Neural cell (in vitro differentiated cells): Measurements from ENCODE around the gene CXCR5. TPM values are rescaled to one million over a fixed set of nuclear protein-coding genes. Genes with fewer than 3 reads are reported as not detected.
A peak's percentile ranks its signal among the peaks of the same experiment; 100 is the strongest.

Source experiments
- H2AFZ ChIP-seq: fragments of 200-600, 300-800 bp; sonication (generic), shearing (Covaris generic); 2 replicates; pipeline ENCODE4 v1.6.0; 2014; ENCODE audit warnings: low read depth, mild to moderate bottlenecking, antibody characterized with exemption, low read length, moderate library complexity
- H3F3A ChIP-seq: fragments of 200-600 bp; shearing (Covaris generic); 2 replicates; pipeline ENCODE4 v1.6.1; 2016; ENCODE audit warnings: mild to moderate bottlenecking, moderate library complexity, mixed read lengths, antibody characterized with exemption, low read length; ENCODE audit not compliant: insufficient read depth, poor library complexity, severe bottlenecking
- H3K27ac ChIP-seq: fragments of 200-600, 300-800 bp; sonication (generic), shearing (Covaris generic); 2 replicates; pipeline ENCODE4 v1.5.1; 2014; ENCODE audit warnings: mild to moderate bottlenecking, low read length, moderate library complexity
- H3K27me3 ChIP-seq: fragments of 300-800, 200-600 bp; sonication (generic), shearing (Covaris generic); 2 replicates; pipeline ENCODE4 v1.6.0; 2014; ENCODE audit warnings: mild to moderate bottlenecking, low read depth, low read length, moderate library complexity; ENCODE audit not compliant: insufficient read depth
- H3K36me3 ChIP-seq: fragments of 300-800, 200-600 bp; sonication (generic), shearing (Covaris generic); 2 replicates; pipeline ENCODE4 v1.5.1; 2014; ENCODE audit warnings: mild to moderate bottlenecking, antibody characterized with exemption, low read length, moderate library complexity; ENCODE audit not compliant: insufficient read depth
- H3K4me2 ChIP-seq: fragments of 300-800, 200-600 bp; sonication (generic), shearing (Covaris generic); 2 replicates; pipeline ENCODE4 v1.6.0; 2014; ENCODE audit warnings: mild to moderate bottlenecking, low read length
- H3K4me3 ChIP-seq: fragments of 300-800, 200-600 bp; sonication (generic), shearing (Covaris generic); 2 replicates; pipeline ENCODE4 v1.5.1; 2014; ENCODE audit warnings: mild to moderate bottlenecking, low read length, moderate library complexity
- H3K79me2 ChIP-seq: fragments of 200-600 bp; shearing (Covaris generic); replicated peaks from 2 replicates; pipeline ENCODE4 v1.6.0; 2014; ENCODE audit warnings: mild to moderate bottlenecking, low read length, moderate library complexity; ENCODE audit not compliant: insufficient read depth
- H3K9ac ChIP-seq: fragments of 300-800, 200-600 bp; sonication (generic), shearing (Covaris generic); 2 replicates; pipeline ENCODE4 v1.6.1; 2016; ENCODE audit warnings: mild to moderate bottlenecking, low read length, mixed read lengths
- H3K9me2 ChIP-seq: fragments of 200-600 bp; shearing (Covaris generic); 2 replicates; pipeline ENCODE4 v1.6.1; 2016; ENCODE audit warnings: mild to moderate bottlenecking, low read length, mixed read lengths; ENCODE audit not compliant: insufficient read depth
- H3K9me3 ChIP-seq: fragments of 200-600, 300-800 bp; sonication (generic), shearing (Covaris generic); 2 replicates; pipeline ENCODE4 v1.6.1; 2016; ENCODE audit warnings: mild to moderate bottlenecking, mixed run types, low read length, moderate library complexity, mixed read lengths
- H4K20me1 ChIP-seq: fragments of 200-600 bp; shearing (Covaris generic); 2 replicates; pipeline ENCODE4 v1.6.1; 2016; ENCODE audit warnings: mild to moderate bottlenecking, mixed run types; ENCODE audit not compliant: insufficient read depth
- EP300 ChIP-seq: fragments of 450-650 bp; conservative IDR thresholded peaks from 2 replicates; pipeline ENCODE4 v1.6.1; 2014; ENCODE audit warnings: antibody characterized with exemption, mild to moderate bottlenecking, moderate library complexity; ENCODE audit not compliant: poor library complexity, severe bottlenecking
- EZH2 ChIP-seq: fragments of 200-600, 300-800 bp; shearing (Covaris generic), sonication (generic); IDR thresholded peaks from 2 replicates; pipeline ENCODE4 v1.6.1; 2014; ENCODE audit warnings: antibody characterized with exemption, low read length, borderline replicate concordance, mild to moderate bottlenecking; ENCODE audit not compliant: insufficient read depth, poor library complexity, severe bottlenecking
- MXI1 ChIP-seq: fragments of 450-650 bp; conservative IDR thresholded peaks from 2 replicates; pipeline ENCODE4 v1.6.1; 2014; ENCODE audit warnings: antibody characterized with exemption, mild to moderate bottlenecking; ENCODE audit not compliant: poor library complexity, severe bottlenecking
- POLR2AphosphoS5 ChIP-seq: IDR thresholded peaks from 2 replicates; pipeline ENCODE4 v1.6.1; 2012
- RAD21 ChIP-seq: fragments of 450-650 bp; conservative IDR thresholded peaks from 2 replicates; pipeline ENCODE4 v1.6.1; 2014; ENCODE audit warnings: antibody characterized with exemption, mild to moderate bottlenecking, moderate library complexity
- SMC3 ChIP-seq: fragments of 450-650 bp; conservative IDR thresholded peaks from 2 replicates; pipeline ENCODE4 v1.6.1; 2014; ENCODE audit warnings: antibody characterized with exemption, mild to moderate bottlenecking, moderate library complexity; ENCODE audit not compliant: poor library complexity
- TAF1 ChIP-seq: IDR thresholded peaks from 2 replicates; pipeline ENCODE4 v1.6.1; 2012; ENCODE audit warnings: low read depth
- polyA plus RNA-seq: library from polyadenylated mRNA; depleted of rRNA; stranded (reverse); fragments of >200 nt; gene quantifications from 2 replicates; pipeline ENCODE4 v1.2.3, GENCODE V29; 2014
- TF ChIP-seq, protein P1 (sequence below): fragments of 450-650 bp; IDR thresholded peaks from 2 replicates; pipeline ENCODE4 v1.5.1; 2014; ENCODE audit warnings: antibody characterized with exemption, mild to moderate bottlenecking, moderate library complexity; ENCODE audit not compliant: poor library complexity, severe bottlenecking
- TF ChIP-seq, protein P2 (sequence below): IDR thresholded peaks from 2 replicates; pipeline ENCODE4 v1.6.1; 2012; ENCODE audit warnings: borderline replicate concordance

The CXCR5 gene
- polyA plus RNA-seq, 1 donor from 2014 or later = not detected

GRCh38 chr11:118917481-118918127 is 33.9 kb downstream of the CXCR5 start:
- Histone ChIP-seq H3K9me2 (no peaks in the 10 kb centered on the region), H3K27ac (no peak overlapping the region), H3K27me3 (no peaks in the 10 kb centered on the region), H3F3A (no peaks in the 10 kb centered on the region), H3K36me3 (no peaks in the 10 kb centered on the region), H3K9ac (no peak overlapping the region), H4K20me1 (peaks cover 26% of the 10 kb centered on the region), H2AFZ (no peak overlapping the region), H3K79me2 (peaks cover 53% of the 10 kb centered on the region), H3K4me3 (no peak overlapping the region), H3K4me2 (no peak overlapping the region), H3K9me3 (no peaks in the 10 kb centered on the region)
- TF ChIP-seq EZH2 (no peak), POLR2AphosphoS5 (no peak), EP300 (no peak), MXI1 (no peak), RAD21 (no peak), SMC3 (no peak), TAF1 (no peak)
- TF ChIP-seq, protein P1, sequence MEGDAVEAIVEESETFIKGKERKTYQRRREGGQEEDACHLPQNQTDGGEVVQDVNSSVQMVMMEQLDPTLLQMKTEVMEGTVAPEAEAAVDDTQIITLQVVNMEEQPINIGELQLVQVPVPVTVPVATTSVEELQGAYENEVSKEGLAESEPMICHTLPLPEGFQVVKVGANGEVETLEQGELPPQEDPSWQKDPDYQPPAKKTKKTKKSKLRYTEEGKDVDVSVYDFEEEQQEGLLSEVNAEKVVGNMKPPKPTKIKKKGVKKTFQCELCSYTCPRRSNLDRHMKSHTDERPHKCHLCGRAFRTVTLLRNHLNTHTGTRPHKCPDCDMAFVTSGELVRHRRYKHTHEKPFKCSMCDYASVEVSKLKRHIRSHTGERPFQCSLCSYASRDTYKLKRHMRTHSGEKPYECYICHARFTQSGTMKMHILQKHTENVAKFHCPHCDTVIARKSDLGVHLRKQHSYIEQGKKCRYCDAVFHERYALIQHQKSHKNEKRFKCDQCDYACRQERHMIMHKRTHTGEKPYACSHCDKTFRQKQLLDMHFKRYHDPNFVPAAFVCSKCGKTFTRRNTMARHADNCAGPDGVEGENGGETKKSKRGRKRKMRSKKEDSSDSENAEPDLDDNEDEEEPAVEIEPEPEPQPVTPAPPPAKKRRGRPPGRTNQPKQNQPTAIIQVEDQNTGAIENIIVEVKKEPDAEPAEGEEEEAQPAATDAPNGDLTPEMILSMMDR = no peak
- TF ChIP-seq, protein P2, sequence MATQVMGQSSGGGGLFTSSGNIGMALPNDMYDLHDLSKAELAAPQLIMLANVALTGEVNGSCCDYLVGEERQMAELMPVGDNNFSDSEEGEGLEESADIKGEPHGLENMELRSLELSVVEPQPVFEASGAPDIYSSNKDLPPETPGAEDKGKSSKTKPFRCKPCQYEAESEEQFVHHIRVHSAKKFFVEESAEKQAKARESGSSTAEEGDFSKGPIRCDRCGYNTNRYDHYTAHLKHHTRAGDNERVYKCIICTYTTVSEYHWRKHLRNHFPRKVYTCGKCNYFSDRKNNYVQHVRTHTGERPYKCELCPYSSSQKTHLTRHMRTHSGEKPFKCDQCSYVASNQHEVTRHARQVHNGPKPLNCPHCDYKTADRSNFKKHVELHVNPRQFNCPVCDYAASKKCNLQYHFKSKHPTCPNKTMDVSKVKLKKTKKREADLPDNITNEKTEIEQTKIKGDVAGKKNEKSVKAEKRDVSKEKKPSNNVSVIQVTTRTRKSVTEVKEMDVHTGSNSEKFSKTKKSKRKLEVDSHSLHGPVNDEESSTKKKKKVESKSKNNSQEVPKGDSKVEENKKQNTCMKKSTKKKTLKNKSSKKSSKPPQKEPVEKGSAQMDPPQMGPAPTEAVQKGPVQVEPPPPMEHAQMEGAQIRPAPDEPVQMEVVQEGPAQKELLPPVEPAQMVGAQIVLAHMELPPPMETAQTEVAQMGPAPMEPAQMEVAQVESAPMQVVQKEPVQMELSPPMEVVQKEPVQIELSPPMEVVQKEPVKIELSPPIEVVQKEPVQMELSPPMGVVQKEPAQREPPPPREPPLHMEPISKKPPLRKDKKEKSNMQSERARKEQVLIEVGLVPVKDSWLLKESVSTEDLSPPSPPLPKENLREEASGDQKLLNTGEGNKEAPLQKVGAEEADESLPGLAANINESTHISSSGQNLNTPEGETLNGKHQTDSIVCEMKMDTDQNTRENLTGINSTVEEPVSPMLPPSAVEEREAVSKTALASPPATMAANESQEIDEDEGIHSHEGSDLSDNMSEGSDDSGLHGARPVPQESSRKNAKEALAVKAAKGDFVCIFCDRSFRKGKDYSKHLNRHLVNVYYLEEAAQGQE = no peak

- Histone ChIP-seq H4K20me1 (peaks cover 31% of the 10 kb centered on the region), H3K4me2 (no peak overlapping the region), H3K9me2 (no peaks in the 10 kb centered on the region), H3K27ac (no peak overlapping the region), H3K9ac (no peak overlapping the region), H3F3A (no peaks in the 10 kb centered on the region), H3K36me3 (no peaks in the 10 kb centered on the region), H3K79me2 (peaks cover 59% of the 10 kb centered on the region), H2AFZ (no peak overlapping the region), H3K4me3 (peak overlapping the region; percentile 22), H3K9me3 (no peaks in the 10 kb centered on the region), H3K27me3 (no peaks in the 10 kb centered on the region)
- TF ChIP-seq EZH2 (no peak), EP300 (no peak), SMC3 (no peak), TAF1 (no peak), POLR2AphosphoS5 (no peak), RAD21 (no peak), MXI1 (no peak)
- TF ChIP-seq, protein P1 = no peak
- TF ChIP-seq, protein P2 = no peak
These were observed 34.5 kb downstream of the CXCR5 start for GRCh38 chr11:118918128-118918685.
